Central memory CD4-positive, alpha-beta T cell (primary cell): ENCODE results near the gene CREM.
"Not testable (repeated sequence)": the region's sequence is repeated elsewhere in the genome, so short reads cannot be mapped to it uniquely, and the experiment has no call there.

Experiments
- DNase-seq: peaks from one replicate; pipeline ENCODE4 v3.0.0; 2022

CREM gene

DNA sequence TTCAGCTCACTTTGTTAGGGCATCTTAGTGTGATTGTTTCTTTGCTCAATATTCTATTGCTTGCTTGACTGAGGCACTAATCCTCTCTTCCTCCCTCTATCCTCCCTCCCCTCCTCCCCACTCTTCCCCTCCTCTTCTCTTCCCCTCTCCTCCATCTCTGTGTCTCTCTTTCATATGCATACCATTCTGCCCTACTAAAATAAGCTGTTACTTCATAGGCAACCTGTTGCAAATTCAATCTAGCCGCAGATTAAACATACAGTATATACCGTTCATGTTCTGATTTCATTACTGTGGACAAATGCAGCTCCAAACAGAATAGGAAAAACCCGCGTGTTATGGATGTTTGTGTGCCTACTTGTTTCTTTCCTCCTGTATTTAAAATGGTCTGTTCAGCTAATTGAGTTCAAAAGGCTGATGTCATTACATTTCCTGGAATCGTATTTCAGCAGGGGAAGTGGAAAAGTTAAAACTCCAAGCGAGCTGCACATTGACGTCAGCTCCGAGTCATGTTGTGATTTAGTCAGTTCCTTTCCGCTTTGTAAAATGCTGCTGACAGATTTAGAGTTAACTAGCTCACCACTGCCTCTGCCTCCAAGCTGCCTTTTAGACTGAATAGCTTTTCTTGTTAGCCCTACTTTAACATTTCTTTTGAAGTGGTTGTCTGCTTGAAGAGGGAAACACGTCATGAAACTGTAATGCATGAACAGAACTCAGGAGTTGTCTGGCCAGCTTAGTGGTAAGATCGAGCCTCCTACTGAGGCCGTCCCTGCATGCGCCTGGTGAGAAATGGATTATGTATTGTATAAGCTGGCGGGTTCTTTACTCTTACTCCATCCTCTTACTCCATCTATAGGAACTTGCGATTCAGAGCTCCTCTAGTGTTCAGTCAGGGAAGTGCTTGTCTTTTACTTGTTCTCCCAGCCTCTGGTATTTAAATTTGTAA lies 69.0 kb downstream of the CREM start:
- peak; percentile 96 for DNase-seq

DNA sequence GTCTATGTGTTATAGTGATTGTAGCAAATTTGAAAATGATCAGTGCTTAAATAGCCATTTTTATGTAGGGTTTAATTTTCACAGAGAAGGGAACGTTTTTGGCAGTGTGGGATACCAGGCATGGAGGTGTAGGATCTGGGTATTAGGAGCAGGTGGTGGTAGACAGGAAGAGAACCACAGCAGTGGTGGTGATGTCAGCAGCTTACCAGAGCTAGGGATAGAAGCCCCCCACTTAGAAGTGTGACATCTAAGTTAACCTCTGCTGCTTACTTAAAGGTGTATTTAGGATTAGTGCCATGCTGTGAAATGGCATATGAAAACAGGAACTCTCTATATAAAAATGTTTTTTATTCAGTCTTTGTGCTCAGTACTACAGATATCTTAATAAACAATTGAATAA lies 73.8 kb downstream of the CREM start:
- no peak for DNase-seq

DNA sequence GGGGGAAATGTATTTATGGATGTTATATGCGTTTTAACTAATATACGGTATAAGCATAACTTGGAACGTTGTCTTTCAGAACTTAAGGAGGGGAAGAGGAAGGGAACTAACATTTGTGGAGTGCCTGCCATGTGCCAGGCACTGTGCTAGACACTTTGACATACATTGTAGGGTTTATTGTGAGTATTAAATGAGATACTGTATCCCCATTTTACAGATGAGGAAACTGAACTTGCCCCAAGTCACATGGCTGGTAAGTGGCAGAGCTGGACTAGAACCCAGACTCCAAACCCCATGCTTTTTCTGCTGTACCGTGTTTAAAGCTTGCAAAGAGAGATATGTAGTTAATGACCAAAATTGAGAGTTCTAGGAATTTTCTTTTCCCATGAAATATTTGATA lies 74.6 kb downstream of the CREM start:
- no peak for DNase-seq

DNA sequence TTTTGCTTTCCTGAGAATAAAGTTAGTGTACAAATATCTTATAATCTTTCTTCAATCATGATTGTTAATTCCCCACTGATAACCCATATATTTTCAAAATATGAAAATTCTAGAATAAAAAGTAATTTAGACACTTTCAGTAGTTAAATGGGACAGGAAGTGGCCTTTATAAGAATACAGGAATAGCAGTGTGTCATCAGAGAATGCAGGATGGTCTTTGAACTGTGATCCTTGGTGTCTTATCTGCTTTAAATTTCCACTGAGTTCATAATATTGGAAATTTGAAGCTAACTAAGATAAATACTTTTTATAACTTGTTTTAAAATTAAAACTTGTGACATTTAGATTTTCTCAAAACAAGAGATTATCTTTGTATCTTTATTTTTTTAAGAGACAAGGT lies 75.4 kb downstream of the CREM start:
- DNase-seq, result no peak

DNA sequence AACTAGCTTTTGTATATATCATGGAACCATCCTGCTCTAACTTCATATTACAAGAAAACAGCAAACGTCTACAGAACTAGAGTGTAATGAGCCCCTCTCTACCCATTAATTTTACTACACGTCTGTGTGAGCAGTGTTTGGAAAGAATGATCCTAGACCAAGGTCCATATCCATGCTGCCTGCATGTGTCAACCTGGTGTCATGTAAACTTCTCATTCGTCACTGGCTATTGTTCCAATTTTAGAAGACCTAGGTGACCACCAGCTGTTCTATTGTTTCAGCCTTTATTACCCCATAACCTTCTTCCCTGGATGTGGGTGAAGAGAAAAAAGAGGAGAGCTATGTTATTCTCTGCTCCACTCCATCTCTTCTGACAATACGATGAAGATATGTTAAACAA lies 77.1 kb downstream of the CREM start:
- DNase-seq, result no peak

DNA sequence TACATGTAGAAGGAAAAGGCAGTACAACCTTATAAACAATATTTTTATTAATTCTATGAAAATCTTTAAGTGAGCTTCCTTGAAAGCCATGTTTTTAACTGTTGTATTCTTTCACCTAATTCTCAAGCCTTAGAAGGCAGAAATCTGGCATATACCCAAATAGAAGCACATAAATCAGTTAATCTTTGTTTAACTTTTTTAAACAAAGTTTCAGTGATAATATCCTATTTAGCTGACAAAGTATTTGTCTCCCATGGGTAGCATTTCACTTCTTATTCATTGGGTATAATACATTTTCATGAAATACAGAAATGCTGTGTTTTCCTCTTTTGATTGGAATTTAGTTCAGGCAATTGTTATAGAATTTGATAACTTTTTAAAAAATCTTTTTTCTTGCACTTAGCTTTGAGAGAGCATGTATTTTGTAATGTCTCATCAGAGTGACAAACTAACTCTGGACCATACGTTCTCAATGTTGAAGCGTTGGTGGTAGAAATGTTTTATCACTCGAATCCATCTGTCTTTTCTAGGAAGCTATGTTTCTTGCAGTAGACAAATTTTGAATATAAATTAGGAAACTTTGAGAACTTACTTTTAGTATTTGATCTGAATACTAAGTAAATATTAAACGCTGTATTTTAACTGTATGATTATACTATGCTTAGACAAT lies 78.1 kb downstream of the CREM start:
- no peak for DNase-seq

DNA sequence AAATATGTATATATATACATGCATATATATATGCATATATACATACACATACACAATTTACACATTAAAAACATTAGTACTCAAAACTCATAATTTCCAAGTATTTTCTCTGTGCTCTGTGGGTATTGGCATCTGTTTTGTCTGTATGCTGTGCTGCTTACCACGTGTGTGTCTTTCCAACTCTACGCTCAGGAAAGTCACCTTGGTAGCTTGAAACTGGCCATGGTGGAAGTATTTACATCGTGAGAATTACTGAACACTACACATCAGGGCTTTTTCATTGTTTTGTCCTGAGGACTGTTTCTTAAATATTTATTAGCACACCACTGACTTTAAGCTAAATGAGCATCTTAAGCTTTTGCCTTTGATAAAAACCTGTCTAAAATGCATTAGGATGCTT lies 79.6 kb downstream of the CREM start:
- no peak for DNase-seq

DNA sequence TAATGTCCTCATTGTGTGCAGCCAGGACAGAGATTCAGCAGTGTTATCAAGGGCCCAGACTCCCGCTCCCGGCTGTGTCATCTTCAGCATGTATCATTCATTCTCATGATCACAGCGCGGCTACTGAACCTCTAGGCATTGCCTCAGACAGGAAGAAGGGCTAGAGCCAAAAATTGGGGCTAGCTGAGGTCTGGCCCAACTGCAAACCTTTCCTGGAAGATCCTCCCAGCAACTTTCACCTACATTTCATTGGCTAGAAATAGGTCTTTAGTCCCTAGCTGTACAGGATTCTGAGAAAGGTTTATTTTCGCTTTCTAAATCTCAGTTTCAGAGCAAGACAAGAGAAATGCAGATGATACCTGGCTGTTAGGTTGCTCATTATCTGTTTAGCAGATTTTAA lies 81.9 kb downstream of the CREM start:
- no peak for DNase-seq

DNA sequence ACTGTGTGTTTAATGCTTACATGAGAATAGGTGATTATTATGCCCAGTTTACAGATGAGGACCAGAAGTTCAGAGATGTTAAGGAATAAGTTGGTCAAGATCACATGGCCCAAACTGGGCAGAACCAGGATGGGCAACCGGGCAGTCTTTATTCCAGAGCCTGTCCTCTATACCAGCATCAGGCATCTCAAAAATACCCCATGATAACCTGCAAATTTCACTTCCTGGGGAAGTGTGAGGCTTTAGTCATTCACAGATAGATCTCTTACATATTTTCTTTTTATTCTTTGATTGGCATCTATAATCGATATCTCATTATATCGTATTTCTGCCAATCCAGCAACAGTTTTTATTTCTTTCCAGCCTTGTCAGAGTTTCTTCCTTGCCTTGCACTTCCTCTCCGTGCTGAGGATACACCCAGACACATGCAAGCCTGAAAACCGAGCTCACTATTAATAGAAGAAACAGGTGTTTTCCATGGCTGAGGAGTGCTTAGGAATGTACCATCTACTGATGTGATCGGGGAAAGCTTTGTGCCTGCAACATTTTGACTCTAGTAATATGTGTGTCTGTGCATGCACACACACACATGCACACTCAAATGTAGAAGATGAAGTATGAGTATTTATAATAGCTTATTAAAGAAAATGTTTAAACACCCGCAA lies 82.4 kb downstream of the CREM start:
- DNase-seq, result no peak

DNA sequence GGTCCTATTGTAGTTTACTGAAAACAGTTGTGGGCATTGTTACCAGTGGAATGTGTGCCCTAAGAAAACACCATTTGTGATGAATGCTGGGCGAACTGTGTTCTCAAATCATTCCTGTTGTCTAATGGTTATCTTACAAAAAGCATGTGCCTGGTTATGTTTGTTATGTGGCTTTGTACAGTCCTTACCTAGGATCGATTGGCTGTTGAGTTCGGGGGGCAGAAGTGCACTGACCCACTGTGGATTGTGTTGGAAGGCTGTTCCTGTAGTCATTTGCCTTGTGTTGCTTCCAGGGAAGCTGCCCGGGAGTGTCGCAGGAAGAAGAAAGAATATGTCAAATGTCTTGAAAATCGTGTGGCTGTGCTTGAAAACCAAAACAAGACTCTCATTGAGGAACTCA lies 84.3 kb downstream of the CREM start:
- DNase-seq, result no peak

DNA sequence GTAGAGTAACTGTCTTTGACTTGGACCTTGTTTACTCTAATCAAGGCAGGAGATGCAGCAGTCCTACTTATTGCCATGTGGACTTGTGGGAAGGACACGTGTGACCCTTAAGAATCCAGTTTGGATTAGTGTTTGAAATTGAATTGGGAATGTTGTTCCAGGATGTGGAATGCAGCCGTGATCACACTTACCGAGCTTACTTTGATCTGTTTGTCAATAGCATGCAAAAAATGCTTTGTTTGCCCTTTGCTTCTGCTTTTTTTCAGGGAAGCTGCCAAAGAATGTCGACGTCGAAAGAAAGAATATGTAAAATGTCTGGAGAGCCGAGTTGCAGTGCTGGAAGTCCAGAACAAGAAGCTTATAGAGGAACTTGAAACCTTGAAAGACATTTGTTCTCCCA lies 84.7 kb downstream of the CREM start:
- DNase-seq, result no peak

DNA sequence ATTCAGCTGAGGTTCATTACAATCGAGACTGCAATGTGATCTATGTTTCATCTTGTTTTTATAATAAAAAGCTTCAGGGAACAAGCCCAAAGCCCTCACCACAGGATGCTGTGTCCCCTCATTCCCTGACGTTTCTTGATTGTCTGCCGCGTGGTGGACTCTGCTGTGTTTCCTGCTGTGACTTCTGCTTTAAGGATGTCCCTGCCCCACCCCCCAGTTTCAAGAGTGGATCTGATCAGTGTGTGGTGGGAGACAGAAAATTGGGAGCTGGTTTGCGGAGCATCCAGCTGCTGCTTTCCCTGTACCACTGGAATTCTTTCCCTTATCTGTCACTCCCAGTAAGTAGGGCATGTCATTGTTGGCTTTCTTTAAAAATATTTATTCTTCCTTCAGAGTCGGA lies 86.2 kb downstream of the CREM start:
- DNase-seq, result no peak

DNA sequence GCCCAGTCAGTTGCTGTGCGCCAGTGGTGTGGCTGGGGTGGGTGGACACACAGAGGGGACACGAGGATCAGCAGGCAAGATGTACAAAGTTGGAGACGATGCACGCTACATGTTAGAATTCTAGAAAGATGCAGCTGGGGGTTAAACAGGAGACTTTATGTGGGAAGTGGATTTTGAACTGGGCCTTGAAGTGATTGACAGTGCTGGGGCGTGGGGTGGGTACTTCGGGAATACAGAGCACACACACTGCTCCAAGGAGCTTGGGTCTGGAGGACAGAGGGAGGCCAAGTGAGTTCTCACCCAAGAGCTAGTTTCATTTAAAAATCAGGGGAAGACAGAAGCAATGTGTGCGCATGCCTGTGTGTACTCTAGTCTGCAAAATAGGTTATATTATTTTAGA lies 87.1 kb downstream of the CREM start:
- no peak for DNase-seq

DNA sequence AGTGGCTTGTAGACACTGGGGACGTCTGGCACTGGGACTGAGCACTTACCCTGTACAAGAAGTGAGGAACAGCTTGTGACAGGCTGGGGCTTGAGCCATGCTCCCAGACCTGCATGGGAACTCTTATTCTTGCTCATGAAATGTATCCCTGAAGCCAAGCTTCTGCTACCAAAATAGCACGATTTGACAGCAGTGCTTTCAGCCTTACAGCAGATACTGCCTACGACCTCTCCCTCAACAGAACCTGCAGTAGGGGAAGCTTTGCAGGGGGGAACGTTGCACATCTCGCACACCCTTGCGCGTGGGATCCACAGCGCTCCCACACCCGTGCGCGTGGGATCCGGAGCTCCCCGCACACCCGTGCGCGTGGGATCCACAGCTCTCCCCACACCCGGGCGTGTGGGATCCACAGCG lies 88.0 kb downstream of the CREM start:
- DNase-seq, result no peak

DNA sequence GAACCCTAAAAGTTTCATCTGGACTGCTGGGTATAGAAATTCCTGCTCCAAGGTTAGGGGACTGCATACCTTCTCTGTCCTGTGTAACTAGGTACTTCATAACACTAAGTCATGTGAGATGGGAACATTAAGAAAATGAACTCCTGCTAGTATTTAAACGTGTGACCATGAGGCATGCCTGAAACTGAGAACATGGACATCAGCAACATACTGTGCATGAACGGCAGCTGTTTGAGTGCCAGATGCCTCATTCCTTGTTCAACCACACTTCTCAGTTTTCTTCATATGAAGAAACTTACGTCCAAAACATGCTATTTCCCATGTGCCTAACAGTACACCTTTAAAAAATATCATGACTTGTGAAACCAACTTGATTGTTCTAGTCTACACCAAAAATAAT lies 88.5 kb downstream of the CREM start:
- no peak for DNase-seq

DNA sequence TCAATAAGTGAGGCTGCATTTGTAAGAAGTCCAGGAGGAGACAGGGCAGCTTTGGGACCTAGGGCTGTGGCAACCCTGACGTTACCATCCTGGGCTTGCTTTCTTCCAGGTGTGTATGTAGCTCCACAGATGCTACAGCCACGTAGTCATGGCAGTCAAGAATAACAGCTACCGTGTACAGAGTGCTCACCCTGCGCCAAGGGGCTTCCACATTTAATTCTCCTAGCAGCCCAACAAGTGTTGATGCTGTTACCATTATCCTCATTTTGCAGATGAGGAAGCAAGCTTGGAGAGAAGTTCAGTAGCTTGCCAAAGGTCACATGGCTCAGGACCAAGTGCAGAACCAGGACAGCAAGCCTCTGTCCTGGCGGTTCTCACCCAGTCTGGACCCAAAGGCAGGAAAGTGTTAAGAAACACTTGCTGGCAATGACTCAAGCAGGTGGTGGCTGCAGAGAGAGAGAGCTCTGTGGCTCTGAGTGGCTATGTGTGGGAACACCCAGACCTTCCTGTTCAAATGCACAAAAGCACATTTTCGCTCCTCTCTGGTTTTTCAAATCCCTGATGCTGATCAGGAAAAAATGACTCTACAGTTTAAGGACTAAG lies 89.8 kb downstream of the CREM start:
- no peak for DNase-seq

DNA sequence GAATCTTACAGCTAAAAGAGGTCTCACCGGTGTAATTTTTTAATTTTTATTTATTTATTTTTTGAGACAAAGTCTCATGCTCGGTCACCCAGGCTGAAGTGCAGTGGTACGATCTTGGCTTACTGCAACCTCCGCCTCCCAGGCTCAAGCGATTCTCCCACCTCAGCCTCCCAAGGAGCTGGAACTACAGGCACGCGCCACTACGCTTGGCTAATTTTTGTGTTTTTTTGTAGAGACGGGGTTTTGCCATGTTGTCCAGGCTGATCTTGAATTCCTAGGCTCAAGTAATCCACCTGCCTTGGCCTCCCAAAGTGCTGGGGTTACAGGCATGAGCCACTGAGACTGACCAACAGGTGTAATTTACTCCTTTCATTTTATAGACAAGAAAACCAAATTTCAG lies 90.3 kb downstream of the CREM start:
- not testable (repeated sequence) for DNase-seq

DNA sequence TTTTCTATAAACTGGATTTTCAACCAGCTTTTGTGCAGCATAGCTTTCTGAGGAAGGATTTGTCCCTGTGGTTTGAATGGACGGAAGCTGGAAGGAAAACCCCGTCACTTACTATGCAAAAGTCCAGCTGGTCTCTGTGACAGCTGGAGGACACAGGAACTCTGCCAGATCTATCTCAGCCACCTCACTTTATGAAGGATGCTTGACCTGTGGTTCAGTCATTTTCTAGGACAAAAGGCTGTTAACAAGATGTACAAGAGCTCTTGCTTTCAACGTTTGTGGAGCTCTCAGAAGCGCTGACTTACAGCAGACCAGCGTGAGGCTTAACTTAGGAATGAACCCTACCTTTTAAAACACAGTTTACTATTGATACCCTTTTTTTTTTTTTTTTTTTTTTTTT lies 90.8 kb downstream of the CREM start:
- no peak for DNase-seq

DNA sequence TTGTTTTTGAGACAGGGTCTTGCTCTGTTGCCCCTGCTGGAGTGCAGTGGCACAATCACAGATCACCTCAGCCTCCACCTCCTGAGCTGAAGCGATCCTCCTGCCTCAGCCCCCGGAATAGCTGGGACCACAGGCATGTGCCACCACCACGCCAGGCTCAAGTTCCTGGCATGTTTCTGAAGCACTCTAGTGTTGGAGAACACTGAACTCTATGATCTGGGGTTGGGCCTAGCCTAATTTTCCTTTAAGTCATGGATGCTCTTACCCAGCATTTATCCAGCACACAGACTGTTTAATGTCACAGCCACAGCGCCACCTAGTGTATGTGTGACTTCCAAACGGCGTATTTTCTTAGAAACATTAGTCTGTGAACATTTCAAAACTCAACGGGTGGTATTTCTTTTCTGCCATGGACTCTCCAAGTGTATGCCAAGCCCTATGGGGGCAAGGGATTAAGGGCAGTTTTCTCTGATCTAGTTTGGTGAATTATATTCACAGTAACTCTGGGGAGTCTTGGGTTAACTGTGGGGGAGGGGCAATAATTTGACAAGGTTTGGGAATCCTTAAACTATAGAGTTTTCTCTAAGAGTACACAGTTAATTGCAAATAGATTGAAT lies 91.8 kb downstream of the CREM start:
- DNase-seq, result peak; percentile 75

DNA sequence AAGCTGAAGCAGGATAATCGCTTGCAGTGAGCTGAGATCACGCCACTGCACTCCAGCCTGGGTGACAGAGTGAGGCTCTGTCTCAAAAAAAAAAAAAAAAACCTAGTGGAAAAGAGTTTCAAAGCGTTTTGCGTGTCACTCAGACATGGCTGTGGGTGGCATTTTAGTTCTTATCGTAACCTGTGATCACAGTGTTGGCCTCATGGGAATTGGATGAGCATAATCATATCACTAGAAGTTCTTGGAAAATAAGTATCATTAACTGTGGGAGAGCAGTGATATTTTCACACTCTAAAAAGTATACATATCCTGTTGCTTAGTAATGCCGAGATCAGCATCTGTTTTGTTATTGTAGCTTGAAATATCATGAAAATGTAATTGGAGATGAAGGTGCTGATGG lies 92.6 kb downstream of the CREM start:
- DNase-seq, result no peak

DNA sequence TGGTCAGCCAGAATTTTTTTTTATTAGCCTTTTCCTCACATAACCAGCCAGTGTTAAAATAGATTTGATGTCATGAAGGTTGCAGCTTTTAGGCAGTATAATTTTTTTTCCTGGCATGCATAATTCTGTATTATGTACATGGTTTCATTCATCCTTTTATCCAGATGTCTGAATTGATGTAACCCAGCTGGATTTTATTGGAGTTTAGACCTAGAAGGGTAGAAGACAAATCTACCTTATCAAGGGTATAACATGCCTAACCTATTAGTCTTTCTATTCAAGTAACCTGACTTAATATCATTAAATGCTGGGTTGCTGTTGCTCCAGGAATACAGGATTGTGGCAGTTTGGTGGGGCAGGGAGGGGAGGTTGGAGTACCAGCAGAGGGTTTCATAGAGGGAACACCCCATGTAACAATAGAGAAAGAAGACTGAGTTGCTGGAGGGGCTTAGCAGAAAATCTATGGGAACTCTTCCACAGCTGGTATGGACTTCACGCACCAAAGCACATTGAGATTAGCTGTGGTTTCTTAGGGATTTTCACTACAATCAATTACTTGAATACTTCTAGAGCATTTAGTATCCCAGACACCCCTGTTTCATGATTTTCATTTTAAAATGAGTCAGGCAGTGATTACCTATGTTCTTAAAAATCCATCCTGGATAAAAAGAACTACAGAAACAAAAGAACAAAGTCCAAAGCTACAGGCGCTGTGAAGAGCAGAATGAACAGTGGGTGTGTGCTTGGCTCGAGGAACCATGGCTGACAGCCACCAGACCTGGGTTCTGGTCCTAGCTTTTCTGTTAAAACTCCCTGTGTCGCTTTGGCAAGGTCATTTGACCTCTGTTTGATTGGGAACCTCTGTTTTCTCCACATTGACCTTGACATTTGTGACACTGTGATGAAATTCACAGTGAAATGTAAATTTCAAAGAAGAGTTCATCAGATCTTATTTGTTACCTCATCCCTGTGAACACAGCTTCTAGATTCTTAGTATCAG lies 93.5 kb downstream of the CREM start:
- no peak for DNase-seq

DNA sequence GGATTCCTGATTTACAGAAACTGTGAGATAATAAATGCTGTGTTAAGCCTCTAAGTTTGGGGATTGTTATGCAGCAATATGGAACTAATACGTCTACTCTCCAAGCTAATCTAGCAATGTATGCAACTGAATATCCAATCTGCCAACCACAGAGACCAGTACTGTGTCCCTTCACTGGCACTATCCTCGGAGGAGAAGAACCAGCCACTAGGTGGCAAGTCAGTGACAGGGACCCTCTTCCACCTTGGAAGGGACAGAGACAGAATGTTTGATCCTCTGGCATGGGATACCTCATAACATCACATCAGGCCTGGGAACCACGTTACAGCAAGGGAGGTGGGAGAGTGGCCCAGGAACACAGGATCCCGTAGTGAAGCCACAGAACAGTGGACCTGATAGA lies 96.4 kb downstream of the CREM start:
- DNase-seq, result no peak
